Choroid plexus epithelial cell (primary cell): ENCODE results near the gene KCNG2.

ENCODE experiments used
- DNase-seq: peaks from one replicate; pipeline ENCODE4 v3.0.0-alpha.2; 2010; ENCODE audit warnings: low read depth
- H3K4me3 ChIP-seq: 2 replicates; pipeline ENCODE4 v1.5.1; 2011; ENCODE audit warnings: low read depth, mild to moderate bottlenecking, control low read depth, low read length, moderate library complexity
- TF ChIP-seq, protein P1 (sequence below): conservative IDR thresholded peaks from 2 replicates; pipeline ENCODE4 v1.5.1; 2011; ENCODE audit warnings: low read depth, mild to moderate bottlenecking, control low read depth, inconsistent platforms, low read length, moderate library complexity

KCNG2 gene

DNA sequence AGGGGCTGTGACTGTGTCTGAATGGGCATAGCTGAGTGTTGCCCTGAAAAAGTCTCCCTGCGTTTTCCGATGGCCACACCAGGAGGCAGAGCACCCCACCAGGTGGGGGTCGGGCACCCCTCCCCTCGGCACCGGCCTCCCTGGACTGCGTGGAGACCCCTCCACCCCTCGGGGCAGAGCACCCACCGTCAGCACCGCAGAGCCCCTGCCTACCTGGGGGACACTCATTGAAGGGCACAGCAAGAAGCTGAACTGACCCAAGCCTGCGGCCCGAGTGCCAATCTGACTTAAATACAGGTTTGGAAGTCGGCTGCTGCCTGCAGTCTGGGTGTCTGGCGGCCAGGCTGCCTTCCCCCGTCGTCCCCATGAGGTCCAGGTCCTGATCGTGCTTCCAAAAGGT is 69.9 kb downstream of the KCNG2 start:
- TF ChIP-seq, protein P1, sequence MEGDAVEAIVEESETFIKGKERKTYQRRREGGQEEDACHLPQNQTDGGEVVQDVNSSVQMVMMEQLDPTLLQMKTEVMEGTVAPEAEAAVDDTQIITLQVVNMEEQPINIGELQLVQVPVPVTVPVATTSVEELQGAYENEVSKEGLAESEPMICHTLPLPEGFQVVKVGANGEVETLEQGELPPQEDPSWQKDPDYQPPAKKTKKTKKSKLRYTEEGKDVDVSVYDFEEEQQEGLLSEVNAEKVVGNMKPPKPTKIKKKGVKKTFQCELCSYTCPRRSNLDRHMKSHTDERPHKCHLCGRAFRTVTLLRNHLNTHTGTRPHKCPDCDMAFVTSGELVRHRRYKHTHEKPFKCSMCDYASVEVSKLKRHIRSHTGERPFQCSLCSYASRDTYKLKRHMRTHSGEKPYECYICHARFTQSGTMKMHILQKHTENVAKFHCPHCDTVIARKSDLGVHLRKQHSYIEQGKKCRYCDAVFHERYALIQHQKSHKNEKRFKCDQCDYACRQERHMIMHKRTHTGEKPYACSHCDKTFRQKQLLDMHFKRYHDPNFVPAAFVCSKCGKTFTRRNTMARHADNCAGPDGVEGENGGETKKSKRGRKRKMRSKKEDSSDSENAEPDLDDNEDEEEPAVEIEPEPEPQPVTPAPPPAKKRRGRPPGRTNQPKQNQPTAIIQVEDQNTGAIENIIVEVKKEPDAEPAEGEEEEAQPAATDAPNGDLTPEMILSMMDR, result no peak
- H3K4me3 ChIP-seq, result no peak overlapping the region
- no peak for DNase-seq

GRCh38 chr18:79868168-79868784 is 70.5 kb downstream of the KCNG2 start:
- TF ChIP-seq, protein P1, result no peak
- no peak overlapping the region for H3K4me3 ChIP-seq
- DNase-seq, result no peak

GRCh38 chr18:79868811-79869541 is 71.2 kb downstream of the KCNG2 start:
- no peak for DNase-seq
- H3K4me3 ChIP-seq, result no peak overlapping the region
- TF ChIP-seq, protein P1, result no peak

GRCh38 chr18:79869591-79870300 is 72.0 kb downstream of the KCNG2 start:
- DNase-seq, result no peak
- TF ChIP-seq, protein P1, result no peak
- H3K4me3 ChIP-seq, result no peak overlapping the region

DNA sequence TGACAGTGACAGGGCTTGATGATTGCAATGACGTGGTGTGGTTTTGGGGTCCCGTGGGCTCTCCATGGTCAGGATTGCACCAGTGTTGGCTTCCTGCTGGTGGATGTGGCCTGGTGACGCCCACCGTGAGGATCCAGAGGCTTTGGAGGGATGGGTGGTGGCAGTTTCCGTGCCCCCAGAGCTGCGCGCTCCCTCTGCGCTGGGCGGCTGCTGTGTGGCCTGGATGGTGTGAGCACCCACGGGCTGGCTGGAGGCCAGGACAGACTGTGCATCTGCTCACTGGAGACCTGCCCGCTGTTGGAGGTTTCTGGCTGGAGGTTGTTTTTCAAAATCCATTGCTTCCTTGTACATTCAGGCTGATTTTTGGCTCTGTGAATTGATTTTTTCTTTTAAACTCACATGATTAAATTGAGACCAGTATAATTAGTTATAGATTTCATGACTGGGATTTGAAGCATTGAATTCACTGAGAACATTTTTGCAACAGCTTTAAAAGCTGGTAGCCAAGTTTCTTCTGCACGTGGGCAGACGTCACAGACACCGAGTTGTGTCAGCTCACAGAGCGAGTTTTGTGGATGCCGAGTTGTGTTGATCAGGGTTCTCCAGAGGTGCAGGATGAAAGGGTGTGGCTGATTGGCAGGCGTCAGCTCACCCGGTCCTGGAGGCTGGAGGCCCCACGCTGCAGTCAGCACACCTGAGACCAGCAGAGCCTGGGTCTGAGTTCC is 72.7 kb downstream of the KCNG2 start:
- TF ChIP-seq, protein P1, result no peak
- no peak for DNase-seq
- H3K4me3 ChIP-seq, result no peak overlapping the region

DNA sequence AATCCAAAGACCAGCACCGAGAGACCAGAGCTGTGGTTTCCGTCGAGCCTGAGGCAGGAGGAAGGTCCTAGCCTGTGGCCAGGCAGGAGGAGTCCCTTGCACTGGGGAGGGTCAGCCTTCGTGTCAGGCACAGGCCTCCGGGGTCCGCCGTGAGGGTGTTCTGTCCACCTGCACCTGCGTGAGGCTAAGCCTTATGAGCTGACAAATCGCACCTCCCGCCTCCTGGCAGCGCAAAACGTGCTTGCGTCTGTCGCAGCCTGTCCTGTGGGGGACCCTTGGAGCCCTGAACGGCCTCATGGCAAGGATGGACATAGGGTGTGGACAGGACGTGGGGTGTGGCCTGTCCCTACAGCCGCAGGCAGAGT is 73.3 kb downstream of the KCNG2 start:
- DNase-seq, result no peak
- H3K4me3 ChIP-seq, result no peak overlapping the region
- TF ChIP-seq, protein P1, result no peak
